Psoas muscle (tissue), 8 donors: Measurements from ENCODE around the gene PKNOX1. TPM values are rescaled to one million over a fixed set of nuclear protein-coding genes. Genes with fewer than 3 reads are reported as not detected.
"Not testable (repeated sequence)": the region's sequence is repeated elsewhere in the genome, so short reads cannot be mapped to it uniquely, and the experiment has no call there.

ENCODE experiments used
- ATAC-seq, 4 donors: fragments of 200-7000 bp; cut with Tn5 transposase; one replicate each; pipeline ENCODE4 v1.9.1; 2020; ENCODE audit warnings: moderate library complexity in 3 of 4, mild to moderate bottlenecking in 2 of 4
- DNase-seq, 2 donors: peaks; one replicate each; pipeline ENCODE4 v3.0.0-alpha.2; 2020
- H3K27ac ChIP-seq: fragments of 200-600 bp; one replicate; pipeline ENCODE4 v1.8.0; 2022
- H3K27me3 ChIP-seq, 3 donors: fragments of 200-600 bp in 1 of 3; one replicate each; pipeline versions ENCODE4 v1.6.1 to v1.8.0; 2013 to 2022; ENCODE audit warnings: low read length in 2 of 3, mild to moderate bottlenecking in 2 of 3, moderate library complexity in 1 of 3; ENCODE audit not compliant: insufficient read depth in 3 of 3
- H3K36me3 ChIP-seq, 2 donors: fragments of 200-600 bp in 1 of 2; one replicate each; pipeline versions ENCODE4 v1.6.1 to v1.8.0; 2013 to 2022; ENCODE audit warnings: low read depth in 1 of 2, mild to moderate bottlenecking in 1 of 2, moderate library complexity in 1 of 2; ENCODE audit not compliant: insufficient read depth in 1 of 2
- H3K4me1 ChIP-seq: fragments of 200-600 bp; one replicate; pipeline ENCODE4 v1.8.0; 2022
- H3K4me3 ChIP-seq: fragments of 200-600 bp; one replicate; pipeline ENCODE4 v1.8.0; 2022; ENCODE audit warnings: mild to moderate bottlenecking
- H3K9me3 ChIP-seq: fragments of 200-600 bp; one replicate; pipeline ENCODE4 v1.8.0; 2022
- CTCF ChIP-seq: fragments of 200-600 bp; IDR thresholded peaks from one replicate; pipeline ENCODE4 v1.8.0; 2022; ENCODE audit warnings: antibody characterized with exemption
- WGBS, 3 donors: extraction: QIAGEN DNeasy Blood & Tissue Kit; methylation state at CpG; one replicate each; pipeline versions ENCODE4 v1.1.6 to v1.1.7; 2013; 5-methylcytosine and 5-hydroxymethylcytosine counted together
- intact Hi-C, 2 donors: fragments of 100-400 bp; cut with DNase I; formaldehyde crosslinking; loops; one replicate each; pipeline versions ENCODE4 v1.11.0 to v1.14.2; 2022
- polyA plus RNA-seq, 3 donors: library from polyadenylated mRNA; stranded (reverse); fragments of 200-250 nt; gene quantifications; one replicate each; pipeline ENCODE4 v1.2.3, GENCODE V29; 2013
- total RNA-seq, 4 donors: library from RNA; stranded (reverse); fragmentation: NEBNext Ultra II Directional in 2 of 4; extraction: Animal tissue kit (Norgen Biotek cat#: 25700) in 2 of 4; gene quantifications; one replicate each; pipeline versions ENCODE4 v1.2.1 to v1.2.4, GENCODE V29; 2021 to 2023
- donor health status: healthy with polysubstance abuse.
- donor health status: DM: no; HTN: no; CAD: no; lungs with moderate emphysema.
- donor health status: Bipolar disorder and iron deficiency.
- donor health status: healthy.
- donor health status: DM: yes; HTN: yes; CAD: no.
- donor health status: DM: no; HTN: no; CAD: no.
- donor health status: DM: no; HTN: no; CAD: no.
- donor health status: DM: yes; HTN: yes; CAD: no.

PKNOX1 gene
- total and polyA plus RNA-seq, 7 donors: 6.0 to 14.7 (median 12.1) TPM

- 85 to 89% (median 87%) methylated on average over 13 of the region's 13 CpGs for WGBS, 3 donors
- ATAC-seq: peak; percentile 55 to 58 (median 56)
- intact Hi-C loops: loop anchor here in 1 of 2 donors (5.0 kb wide), 1 partner anchor 35 kb away; no protein-coding TSS in a partner anchor
Observed at GRCh38 chr21:42956824-42957630, 17.3 kb upstream of the PKNOX1 start.

GRCh38 chr21:42958122-42958521 lies 16.2 kb upstream of the PKNOX1 start:
- not testable (repeated sequence) for H3K27me3 ChIP-seq, H3K4me1 ChIP-seq, H3K4me3 ChIP-seq, ATAC-seq, H3K27ac ChIP-seq, DNase-seq, H3K9me3 ChIP-seq, H3K36me3 ChIP-seq
- WGBS, 3 donors: 72 to 90% (median 73%) methylated on average over 6 of the region's 6 CpGs
- intact Hi-C loops: loop anchor here in 1 of 2 donors (5.0 kb wide), 1 partner anchor 34 kb away; no protein-coding TSS in a partner anchor

More at GRCh38 chr21:42956824-42957630, 17.3 kb upstream of the PKNOX1 start:
- DNase-seq: no peak
- Histone ChIP-seq H3K4me1 (no peaks in the 10 kb centered on the region), H3K4me3 (no peak overlapping the region), H3K27me3 (no peaks in the 10 kb centered on the region), H3K36me3 (no peaks in the 10 kb centered on the region), H3K27ac (no peak overlapping the region), H3K9me3 (no peaks in the 10 kb centered on the region)
- no peak for TF ChIP-seq CTCF

- Histone ChIP-seq H3K4me1 (no peaks in the 10 kb centered on the region), H3K36me3 (no peaks in the 10 kb centered on the region), H3K27ac (no peak overlapping the region), H3K27me3 (no peaks in the 10 kb centered on the region), H3K4me3 (no peak overlapping the region), H3K9me3 (no peaks in the 10 kb centered on the region)
- WGBS, 3 donors: 70 to 77% (median 72%) methylated on average over 3 of the region's 3 CpGs
- ATAC-seq: no peak
- intact Hi-C loops: loop anchor here in 1 of 2 donors (5.0 kb wide), 1 partner anchor 33 kb away; no protein-coding TSS in a partner anchor
- DNase-seq: no peak
- TF ChIP-seq CTCF: no peak
Observed at GRCh38 chr21:42959728-42960127, 14.6 kb upstream of the PKNOX1 start.

GRCh38 chr21:42962380-42963007 lies 11.9 kb upstream of the PKNOX1 start:
- intact Hi-C loops: no loop called here
- H3K9me3 ChIP-seq: no peaks in the 10 kb centered on the region
- ATAC-seq (no peak), DNase-seq (no peak)
- H3K36me3 ChIP-seq: no peaks in the 10 kb centered on the region
- H3K27ac ChIP-seq: no peak overlapping the region
- H3K27me3 ChIP-seq: no peaks in the 10 kb centered on the region
- 57 to 75% (median 59%) methylated on average over 3 to 4 of the region's 6 CpGs for WGBS, 3 donors
- no peaks in the 10 kb centered on the region for H3K4me1 ChIP-seq
- H3K4me3 ChIP-seq: no peak overlapping the region
- no peak for TF ChIP-seq CTCF

GRCh38 chr21:42964086-42964485 lies 10.3 kb upstream of the PKNOX1 start:
- Histone ChIP-seq H3K4me3 (no peak overlapping the region), H3K36me3 (no peaks in the 10 kb centered on the region), H3K27ac (no peak overlapping the region), H3K4me1 (no peaks in the 10 kb centered on the region), H3K27me3 (no peaks in the 10 kb centered on the region), H3K9me3 (no peaks in the 10 kb centered on the region)
- DNase-seq (no peak), ATAC-seq (no peak)
- no peak for TF ChIP-seq CTCF
- WGBS, 3 donors: 80 to 90% (median 89%) methylated on average over 9 of the region's 9 CpGs
- intact Hi-C loops: no loop called here
